HG03064 (cell line): ENCODE data around the gene DEFB126.
"Not testable (repeated sequence)": the region's sequence is repeated elsewhere in the genome, so short reads cannot be mapped to it uniquely, and the experiment has no call there.

Source experiments
- ATAC-seq: cut with Tn5 transposase; IDR thresholded peaks from one replicate; pipeline ENCODE4 v1.9.1; 2021; ENCODE audit warnings: low read depth; ENCODE audit not compliant: unreplicated experiment

The DEFB126 gene

GRCh38 chr20:142290-142689 is at the start of gene DEFB126:
Gene DEFB126 (plus strand): TSS chr20:142590. CDS start chr20:142629, 39 bp downstream.
- ATAC-seq, result no peak

- no peak for ATAC-seq
These were observed 48.7 kb upstream of the DEFB126 start for GRCh38 chr20:93641-94040.

GRCh38 chr20:95215-95614 is 47.2 kb upstream of the DEFB126 start:
- no peak for ATAC-seq

- ATAC-seq, result not testable (repeated sequence)
These were observed 44.7 kb upstream of the DEFB126 start for GRCh38 chr20:97691-98090.

- ATAC-seq, result no peak
These were observed 40.4 kb upstream of the DEFB126 start for GRCh38 chr20:101975-102374.

GRCh38 chr20:103456-103855 is 38.9 kb upstream of the DEFB126 start:
- no peak for ATAC-seq

GRCh38 chr20:112396-112795 is 30.0 kb upstream of the DEFB126 start:
- ATAC-seq, result no peak

- ATAC-seq, result no peak
These were observed 24.9 kb upstream of the DEFB126 start for GRCh38 chr20:117518-117917.

- not testable (repeated sequence) for ATAC-seq
These were observed 12.5 kb upstream of the DEFB126 start for GRCh38 chr20:129786-130323.

- no peak for ATAC-seq
These were observed 4.5 kb upstream of the DEFB126 start for GRCh38 chr20:137668-138490.

- ATAC-seq, result no peak
These were observed 3.5 kb downstream of the DEFB126 start for GRCh38 chr20:145877-146276.

- no peak for ATAC-seq
These were observed 9.7 kb downstream of the DEFB126 start for GRCh38 chr20:152131-152530.

- no peak for ATAC-seq
These were observed 14.8 kb downstream of the DEFB126 start, which contains the start of gene DEFB127 for GRCh38 chr20:157154-157553. Gene DEFB127 (plus strand): TSS chr20:157454. CDS start chr20:157545, 91 bp downstream.

- ATAC-seq, result no peak
These were observed 22.2 kb downstream of the DEFB126 start for GRCh38 chr20:164618-165017.

- ATAC-seq, result no peak
These were observed 26.5 kb downstream of the DEFB126 start for GRCh38 chr20:168876-169275.

- no peak for ATAC-seq
These were observed 41.9 kb downstream of the DEFB126 start for GRCh38 chr20:184288-184687.

GRCh38 chr20:187733-188132 is 45.3 kb downstream of the DEFB126 start:
- ATAC-seq, result no peak

GRCh38 chr20:189611-190010 is 47.2 kb downstream of the DEFB126 start, which contains the start of gene DEFB128:
Gene DEFB128 (minus strand): TSS chr20:189711. CDS start chr20:189623, 88 bp downstream.
- ATAC-seq, result no peak
